Ramos (cell line): ENCODE measurements around the gene WDR82.

Source experiments
- in situ Hi-C: fragments of 300-500 bp; cut with MboI; formaldehyde crosslinking; loops from one replicate; pipeline ENCODE4 v1.14.3; 2022; ENCODE audit warnings: low sequenced_read_pairs; ENCODE audit not compliant: unreplicated experiment

WDR82 gene

DNA sequence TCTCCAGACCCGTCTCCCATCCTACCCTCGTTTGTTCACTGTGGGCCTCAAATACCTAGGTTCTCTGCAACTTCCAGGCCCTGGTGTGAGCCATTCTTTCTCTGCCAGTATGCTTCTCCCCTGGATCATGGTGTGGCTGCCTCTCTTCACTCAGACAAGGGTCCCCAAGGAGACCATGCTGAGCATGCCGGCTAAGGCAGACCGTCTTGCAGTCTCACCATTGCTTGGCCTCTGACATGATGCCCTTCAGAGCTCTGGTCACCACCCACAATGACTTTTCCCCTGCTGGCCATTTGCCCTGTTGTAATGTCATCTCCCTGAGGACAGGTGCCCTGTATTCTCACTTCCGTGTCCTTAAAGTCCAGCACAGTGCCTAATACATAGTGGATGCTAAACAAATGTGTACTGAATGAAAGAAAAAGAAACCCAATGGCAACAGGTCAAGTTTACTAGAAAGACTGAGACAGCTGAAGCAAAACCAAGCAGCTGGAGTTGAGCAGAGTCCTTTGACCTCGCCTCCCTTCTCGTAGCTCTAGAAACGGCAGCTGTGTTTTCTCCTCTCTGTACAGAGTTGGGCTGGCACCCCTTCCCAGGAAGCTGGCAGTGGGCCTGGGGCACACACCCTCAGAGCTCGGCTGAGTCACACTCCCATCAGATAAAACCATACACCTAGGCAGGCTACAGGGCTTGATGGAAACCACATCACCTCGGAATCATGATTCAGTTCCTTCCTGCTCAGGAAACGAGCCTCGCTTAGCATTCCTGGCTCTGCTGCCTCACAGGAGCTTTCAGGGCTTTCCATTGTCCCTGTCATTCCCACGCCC lies 61.7 kb downstream of the WDR82 start:
- in situ Hi-C loops: no loop called here

DNA sequence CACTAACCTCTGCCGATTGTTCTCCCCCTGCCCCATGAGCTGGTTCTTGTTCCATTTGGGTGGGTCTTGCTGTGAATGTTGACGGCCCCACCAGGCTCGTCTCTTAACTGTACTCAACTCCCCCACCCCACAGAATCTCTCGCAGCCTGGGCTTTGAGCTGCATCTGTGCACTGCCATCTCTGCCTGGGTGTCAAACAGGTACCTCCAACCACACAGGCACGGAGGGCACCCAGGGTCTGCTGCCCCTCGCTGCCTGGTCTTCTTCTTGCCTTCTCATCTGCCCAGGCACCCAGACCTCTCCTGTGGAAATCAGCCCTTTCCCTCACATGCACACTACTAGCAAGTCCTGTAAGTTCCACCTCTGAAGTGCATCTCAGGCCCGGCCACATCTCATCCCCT lies 63.1 kb downstream of the WDR82 start:
- in situ Hi-C loops: no loop called here

GRCh38 chr3:52213901-52214300 lies 64.5 kb downstream of the WDR82 start:
- in situ Hi-C loops: no loop called here

- in situ Hi-C loops: no loop called here
These were observed 65.4 kb downstream of the WDR82 start for GRCh38 chr3:52213005-52213404.

GRCh38 chr3:52211268-52211891 lies 67.1 kb downstream of the WDR82 start:
- in situ Hi-C loops: no loop called here

DNA sequence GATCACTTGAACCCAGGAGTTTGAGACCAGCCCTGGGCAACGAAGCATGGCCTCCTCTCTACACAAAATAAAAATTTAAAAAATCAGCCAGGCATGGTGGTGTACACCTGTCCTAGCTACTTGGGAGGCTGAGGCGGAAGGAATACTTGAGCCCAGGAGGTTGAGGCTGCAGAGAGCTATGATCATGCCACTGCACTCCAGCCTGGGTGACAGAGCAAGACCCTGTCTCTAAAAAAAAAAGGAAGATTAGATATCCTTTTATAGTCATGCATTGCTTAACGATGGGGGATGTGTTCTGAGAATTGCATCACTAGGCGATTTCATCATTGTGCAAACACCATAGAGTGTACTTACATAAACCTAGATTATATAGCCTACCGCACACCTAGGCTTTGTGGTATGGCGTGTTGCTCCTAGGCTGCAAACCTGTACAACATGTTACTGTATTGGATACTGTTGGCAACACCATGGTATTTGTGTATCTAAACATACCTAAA lies 67.9 kb downstream of the WDR82 start:
- in situ Hi-C loops: no loop called here

- in situ Hi-C loops: no loop called here
These were observed 68.4 kb downstream of the WDR82 start for GRCh38 chr3:52210037-52210436.

DNA sequence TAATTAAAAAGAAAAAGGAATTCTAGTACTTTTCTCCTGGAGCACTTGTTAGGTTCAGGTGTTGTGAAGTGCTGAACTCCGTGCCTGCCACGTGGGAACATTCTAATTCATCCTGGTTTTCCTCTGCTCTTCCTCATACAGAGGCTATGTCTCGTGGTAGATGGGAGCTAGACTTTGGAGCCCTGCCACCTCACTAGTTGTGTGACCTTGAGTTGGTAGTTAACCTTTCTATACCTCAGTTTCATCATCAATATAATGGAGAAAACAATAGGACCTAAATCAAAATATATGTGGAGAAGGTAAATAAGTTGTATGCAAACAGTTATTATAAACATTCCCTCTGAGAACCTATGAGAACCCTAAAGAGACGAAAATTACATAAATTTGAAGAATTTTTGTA lies 69.9 kb downstream of the WDR82 start:
- in situ Hi-C loops: no loop called here

DNA sequence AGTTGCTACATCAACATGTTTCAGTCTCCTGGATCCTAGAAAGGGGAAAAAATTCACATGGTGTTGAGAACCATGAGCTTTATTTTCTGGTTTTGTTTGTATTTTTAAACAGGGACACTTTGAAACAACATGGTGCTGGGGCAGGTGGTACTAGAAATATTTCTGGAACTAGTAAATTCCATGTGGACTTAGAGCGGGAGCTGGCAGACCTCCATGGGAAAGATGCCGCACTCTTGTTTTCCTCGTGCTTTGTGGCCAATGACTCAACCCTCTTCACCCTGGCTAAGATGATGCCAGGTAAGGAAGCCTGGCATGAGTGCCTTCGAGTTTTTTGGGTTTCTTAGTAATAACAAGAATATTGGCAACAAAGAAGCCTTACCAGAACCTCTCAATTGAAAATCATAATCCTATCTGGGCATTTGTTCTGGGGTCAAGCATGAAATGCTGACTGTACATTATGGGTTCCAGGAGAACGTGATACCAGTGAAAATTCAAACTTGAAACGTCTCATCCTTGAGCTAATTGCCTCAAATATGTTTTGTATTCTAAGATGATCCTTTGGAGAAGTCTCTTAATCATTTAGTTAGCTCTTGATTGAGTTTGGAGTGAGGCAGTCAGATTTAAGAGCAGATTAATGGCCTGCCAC lies 72.6 kb downstream of the WDR82 start:
- in situ Hi-C loops: no loop called here
